HL-60/S4 treated with retinoic acid at 250 ng/mL for 4 days and 3 days (cell line): ENCODE measurements around the gene RAB20.

Source experiments
- in situ Hi-C: fragments of 300-500 bp; cut with MboI; formaldehyde crosslinking; loops from 2 replicates; pipeline ENCODE4 v1.7.0; 2022; ENCODE audit warnings: low sequenced_read_pairs

Gene RAB20

GRCh38 chr13:110576736-110577476, 15.4 kb upstream of the RAB20 start:
- in situ Hi-C loops, result no loop called here

DNA sequence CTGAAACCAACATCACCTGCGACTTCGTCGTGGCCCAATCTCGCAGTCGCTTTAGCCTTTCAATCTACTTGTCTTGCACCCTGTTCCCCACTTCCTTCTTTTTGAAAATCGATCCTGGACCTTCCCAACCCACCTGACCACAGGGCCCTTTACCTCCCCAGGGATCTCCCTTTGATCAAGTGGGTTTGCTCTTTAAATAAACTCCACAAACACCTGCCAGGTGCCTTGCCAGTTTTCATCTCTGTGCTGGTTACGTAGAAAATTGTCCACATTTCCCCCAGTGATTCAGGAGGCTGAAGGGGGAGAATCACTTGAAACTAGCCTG, 14.5 kb upstream of the RAB20 start:
- in situ Hi-C loops, result no loop called here

DNA sequence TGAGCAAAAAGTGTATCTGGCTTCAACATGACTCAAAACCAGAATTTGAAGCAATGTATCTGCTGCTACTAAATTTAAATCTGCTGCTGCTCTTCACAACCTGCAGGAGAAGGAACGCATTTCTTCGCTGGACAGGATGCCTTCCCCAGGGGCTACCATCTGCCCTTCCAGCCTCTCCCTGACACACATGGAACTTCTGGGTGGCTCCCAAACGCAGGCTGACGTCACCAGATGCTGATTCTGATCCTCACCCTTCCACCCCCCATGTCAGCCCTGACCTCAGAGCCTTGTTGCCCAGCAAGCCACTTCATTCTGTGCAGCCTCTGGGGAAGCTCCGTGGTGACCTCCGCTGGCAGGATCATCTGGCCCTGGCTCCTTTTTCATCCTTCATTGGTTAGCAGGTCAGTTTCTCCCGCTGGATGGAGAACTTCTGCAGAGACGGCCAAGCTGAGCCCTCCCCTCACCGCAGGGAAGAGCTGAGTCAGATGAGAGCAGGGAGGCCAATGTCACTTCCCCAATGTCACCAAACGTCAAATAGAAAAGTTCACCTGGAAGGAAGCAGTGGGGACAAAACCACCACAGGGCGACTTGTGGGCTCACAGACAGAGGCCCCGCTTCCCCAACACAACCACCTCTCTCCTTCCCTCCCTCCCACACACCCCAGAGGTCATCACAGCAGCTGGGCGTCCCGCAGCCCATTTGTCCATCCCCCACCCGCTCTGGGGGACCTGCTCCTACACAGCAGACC, 14.0 kb upstream of the RAB20 start:
- in situ Hi-C loops, result no loop called here

GRCh38 chr13:110574161-110574560, 12.6 kb upstream of the RAB20 start:
- in situ Hi-C loops, result loop anchor here (25.0 kb wide), 1 partner anchor 112 kb away; no protein-coding TSS in a partner anchor

GRCh38 chr13:110572778-110573118, 11.2 kb upstream of the RAB20 start:
- in situ Hi-C loops, result loop anchor here (25.0 kb wide), 1 partner anchor 110 kb away; no protein-coding TSS in a partner anchor

- in situ Hi-C loops, result loop anchor here (25.0 kb wide), 1 partner anchor 110 kb away; no protein-coding TSS in a partner anchor
Measured at GRCh38 chr13:110571896-110572777, 10.6 kb upstream of the RAB20 start.

GRCh38 chr13:110570886-110571285, 9.4 kb upstream of the RAB20 start:
- in situ Hi-C loops, result loop anchor here (25.0 kb wide), 1 partner anchor 109 kb away; no protein-coding TSS in a partner anchor

- in situ Hi-C loops, result loop anchor here (25.0 kb wide), 1 partner anchor 108 kb away; no protein-coding TSS in a partner anchor
Measured at GRCh38 chr13:110569962-110570361, 8.4 kb upstream of the RAB20 start.

GRCh38 chr13:110568612-110569011, 7.1 kb upstream of the RAB20 start:
- in situ Hi-C loops, result loop anchor here (25.0 kb wide), 1 partner anchor 106 kb away; no protein-coding TSS in a partner anchor

- in situ Hi-C loops, result loop anchor here (25.0 kb wide), 1 partner anchor 104 kb away; no protein-coding TSS in a partner anchor
Measured at GRCh38 chr13:110566171-110566570, 4.6 kb upstream of the RAB20 start.

DNA sequence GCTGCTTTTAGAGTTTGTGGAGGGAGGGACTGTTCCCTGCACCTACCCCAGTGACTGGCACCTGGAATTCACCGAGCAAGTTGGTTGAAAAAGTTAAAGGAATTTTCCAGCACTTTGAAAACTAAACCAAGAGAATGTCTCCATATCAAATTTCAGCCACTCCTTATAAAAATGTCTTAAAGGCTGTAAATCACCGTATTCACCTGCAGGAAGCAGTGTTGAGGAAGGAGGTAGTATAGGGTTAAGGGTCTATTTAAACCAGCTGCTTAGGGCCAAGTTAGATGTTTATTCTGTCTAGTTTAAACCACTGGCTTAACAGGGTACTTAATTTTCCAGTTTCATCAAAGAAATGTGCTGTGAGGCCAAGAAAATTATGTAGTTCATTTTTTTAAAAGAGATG, 3.8 kb upstream of the RAB20 start:
- in situ Hi-C loops, result loop anchor here (25.0 kb wide), 1 partner anchor 103 kb away; no protein-coding TSS in a partner anchor

DNA sequence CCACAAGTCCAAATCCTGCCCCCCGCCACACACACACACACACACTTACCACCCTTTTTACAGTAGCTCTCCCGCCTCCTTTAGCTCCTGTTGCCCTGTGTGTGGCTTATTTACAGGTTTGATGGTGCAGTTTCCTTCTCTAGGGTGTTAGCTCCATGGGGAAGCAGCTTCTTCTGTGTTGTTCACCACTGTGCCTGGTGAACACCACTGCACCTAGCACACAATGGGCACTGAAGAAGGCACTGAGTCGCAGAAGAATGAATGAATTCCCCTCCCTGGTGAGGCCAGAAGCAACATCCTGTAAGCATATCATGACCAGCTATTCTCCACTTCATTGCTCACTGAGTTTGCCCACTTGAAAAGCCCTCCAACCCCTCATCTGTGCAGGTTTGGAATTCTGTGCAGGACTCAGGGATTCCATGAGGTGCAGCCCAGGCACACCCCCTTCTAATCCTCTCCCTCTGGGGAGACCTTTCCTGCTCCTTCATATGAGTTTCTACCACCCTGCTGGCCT, 3.0 kb upstream of the RAB20 start:
- in situ Hi-C loops, result loop anchor here (25.0 kb wide), 1 partner anchor 102 kb away; no protein-coding TSS in a partner anchor

GRCh38 chr13:110563463-110563774, 1.9 kb upstream of the RAB20 start:
- in situ Hi-C loops, result loop anchor here (25.0 kb wide), 1 partner anchor 101 kb away; no protein-coding TSS in a partner anchor

GRCh38 chr13:110562696-110563462, 1.4 kb upstream of the RAB20 start:
- in situ Hi-C loops, result loop anchor here (25.0 kb wide), 1 partner anchor 101 kb away; no protein-coding TSS in a partner anchor

DNA sequence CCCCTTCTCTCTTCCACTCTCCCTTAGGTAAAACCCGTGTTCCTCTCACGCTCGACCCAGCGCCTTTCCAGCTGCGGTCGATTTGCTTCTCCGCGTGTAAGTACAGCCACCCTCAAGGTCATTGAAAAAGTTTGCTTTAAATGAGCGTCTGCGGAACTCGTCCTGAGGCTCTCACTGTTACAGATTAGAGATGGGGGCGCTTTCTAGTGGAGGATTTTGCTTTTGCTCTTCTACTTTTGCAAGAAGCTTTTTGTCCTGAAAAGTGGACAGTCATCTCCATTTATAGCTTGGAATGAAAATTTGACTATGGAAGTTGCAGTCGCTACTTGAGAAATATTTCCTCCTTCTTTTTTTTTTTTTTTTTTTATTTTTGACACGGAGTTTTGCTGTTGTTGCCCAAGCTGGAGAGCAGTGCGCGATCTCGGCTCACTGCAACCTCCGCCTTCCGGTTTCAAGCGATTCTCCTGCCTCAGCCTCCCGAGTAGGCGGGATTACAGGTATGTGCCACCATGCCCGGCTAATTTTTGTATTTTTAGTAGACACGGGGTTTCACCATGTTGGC, 595 bp upstream of the RAB20 start:
- in situ Hi-C loops, result loop anchor here (25.0 kb wide), 1 partner anchor 100 kb away; no protein-coding TSS in a partner anchor

GRCh38 chr13:110560601-110561343, 750 bp downstream of the RAB20 start:
- in situ Hi-C loops, result loop anchor here (25.0 kb wide), 1 partner anchor 98 kb away; no protein-coding TSS in a partner anchor

GRCh38 chr13:110559986-110560385, 1.5 kb downstream of the RAB20 start:
- in situ Hi-C loops, result loop anchor here (25.0 kb wide), 1 partner anchor 98 kb away; no protein-coding TSS in a partner anchor

- in situ Hi-C loops, result loop anchor here (25.0 kb wide), 1 partner anchor 97 kb away; no protein-coding TSS in a partner anchor
Measured at GRCh38 chr13:110559429-110559943, 2.0 kb downstream of the RAB20 start.
